GM19239 (cell line): ENCODE measurements around the gene HOATZ.

ENCODE experiments used
- DNase-seq: peaks from one replicate; pipeline ENCODE4 v3.0.0; 2011; ENCODE audit warnings: low spot score; ENCODE audit not compliant: insufficient read length
- FAIRE-seq: peaks from 2 replicates; lab custom pipeline; 2011; peaks lifted over from hg19 to GRCh38; lab: Jason Lieb, UNC

Gene HOATZ

GRCh38 chr11:111514216-111515031 is at the start of gene HOATZ:
Gene HOATZ, plus strand, starts transcription at chr11:111514778. Its CDS starts 7 bp downstream, at chr11:111514785.
- no peak for FAIRE-seq
- no peak for DNase-seq

GRCh38 chr11:111465400-111465799 is 49.2 kb upstream of the HOATZ start:
- FAIRE-seq (no peak), DNase-seq (no peak)

GRCh38 chr11:111466615-111467014 is 48.0 kb upstream of the HOATZ start:
- DNase-seq = no peak
- FAIRE-seq = no peak

- FAIRE-seq (no peak), DNase-seq (no peak)
These were observed 45.4 kb upstream of the HOATZ start for GRCh38 chr11:111469200-111469599.

- no peak for FAIRE-seq
- DNase-seq = no peak
These were observed 42.4 kb upstream of the HOATZ start for GRCh38 chr11:111472228-111472627.

GRCh38 chr11:111474432-111474831 is 40.1 kb upstream of the HOATZ start:
- FAIRE-seq = no peak

GRCh38 chr11:111476366-111476765 is 38.2 kb upstream of the HOATZ start:
- FAIRE-seq = no peak
- DNase-seq = no peak

More at GRCh38 chr11:111474432-111474831, 40.1 kb upstream of the HOATZ start:
- no peak for DNase-seq

GRCh38 chr11:111476956-111477355 is 37.6 kb upstream of the HOATZ start:
- DNase-seq (no peak), FAIRE-seq (no peak)

- no peak for FAIRE-seq
- no peak for DNase-seq
These were observed 36.7 kb upstream of the HOATZ start for GRCh38 chr11:111477898-111478297.

- DNase-seq (no peak), FAIRE-seq (no peak)
These were observed 34.9 kb upstream of the HOATZ start for GRCh38 chr11:111479666-111480065.

- DNase-seq = no peak
- FAIRE-seq = no peak
These were observed 31.1 kb upstream of the HOATZ start for GRCh38 chr11:111483431-111483830.

- DNase-seq = no peak
- no peak for FAIRE-seq
These were observed 24.1 kb upstream of the HOATZ start for GRCh38 chr11:111490496-111490895.

- FAIRE-seq (no peak), DNase-seq (no peak)
These were observed 20.5 kb upstream of the HOATZ start for GRCh38 chr11:111494040-111494439.

GRCh38 chr11:111499483-111499882 is 15.1 kb upstream of the HOATZ start:
- no peak for FAIRE-seq
- no peak for DNase-seq

- DNase-seq = no peak
- no peak for FAIRE-seq
These were observed 14.1 kb upstream of the HOATZ start for GRCh38 chr11:111500481-111500880.

GRCh38 chr11:111502611-111503010 is 12.0 kb upstream of the HOATZ start:
- no peak for DNase-seq
- no peak for FAIRE-seq

- DNase-seq (no peak), FAIRE-seq (no peak)
These were observed 4.3 kb upstream of the HOATZ start for GRCh38 chr11:111510311-111510710.

- DNase-seq (no peak), FAIRE-seq (no peak)
These were observed 2.0 kb upstream of the HOATZ start, which contains the start of gene BTG4 for GRCh38 chr11:111512296-111513239. Gene BTG4, minus strand, starts transcription at chr11:111512386. Its CDS starts 13,610 bp downstream, at chr11:111498776.

GRCh38 chr11:111513240-111513605 is 1.4 kb upstream of the HOATZ start:
- peak; percentile 42 for FAIRE-seq

GRCh38 chr11:111515591-111515990 is 1.0 kb downstream of the HOATZ start:
- no peak for DNase-seq
- FAIRE-seq = no peak

More at GRCh38 chr11:111513240-111513605, 1.4 kb upstream of the HOATZ start:
- DNase-seq = no peak

- DNase-seq (no peak), FAIRE-seq (no peak)
These were observed 4.1 kb downstream of the HOATZ start for GRCh38 chr11:111518668-111519067.
